ENCODE results near the gene KCNK13.

KCNK13 gene

GRCh38 chr14:90168425-90169105 is 106.8 kb downstream of the KCNK13 start:
- no peaks in the 10 kb centered on the region for H3K36me3 ChIP-seq (ENCODE audit: control insufficient read depth, insufficient read depth, low read length)
- no peak for TF ChIP-seq CTCF (IDR thresholded peaks at IDR 0.05)
- no peaks in the 10 kb centered on the region for H3K27me3 ChIP-seq (ENCODE audit: control insufficient read depth, insufficient read depth, low read length)
- no peak overlapping the region for H2AFZ ChIP-seq
- H3K9me3 ChIP-seq (ENCODE audit: control insufficient read depth, low read length), result no peaks in the 10 kb centered on the region
- H3K4me1 ChIP-seq, result no peaks in the 10 kb centered on the region
- no peak overlapping the region for H3K4me2 ChIP-seq (ENCODE audit: low read length)
- H3K27ac ChIP-seq, result no peak overlapping the region
- H3K4me3 ChIP-seq (ENCODE audit: low read depth, low read length), result no peak overlapping the region
- no peaks in the 10 kb centered on the region for H3K79me2 ChIP-seq
- no peak overlapping the region for H3K9ac ChIP-seq

GRCh38 chr14:90175631-90176030 is 113.8 kb downstream of the KCNK13 start:
- Histone ChIP-seq H3K9ac (no peak overlapping the region), H3K4me3 (ENCODE audit: low read depth, low read length) (no peak overlapping the region), H3K9me3 (ENCODE audit: control insufficient read depth, low read length) (no peaks in the 10 kb centered on the region), H3K4me2 (ENCODE audit: low read length) (no peak overlapping the region), H3K27me3 (ENCODE audit: control insufficient read depth, insufficient read depth, low read length) (no peaks in the 10 kb centered on the region), H2AFZ (no peak overlapping the region), H3K79me2 (no peaks in the 10 kb centered on the region), H3K27ac (no peak overlapping the region), H3K4me1 (peaks cover 6% of the 10 kb centered on the region), H3K36me3 (ENCODE audit: control insufficient read depth, insufficient read depth, low read length) (no peaks in the 10 kb centered on the region)
- no peak for TF ChIP-seq CTCF (IDR thresholded peaks at IDR 0.05)

- Histone ChIP-seq H3K9ac (no peak overlapping the region), H3K4me2 (ENCODE audit: low read length) (no peak overlapping the region), H3K27me3 (ENCODE audit: control insufficient read depth, insufficient read depth, low read length) (no peaks in the 10 kb centered on the region), H3K36me3 (ENCODE audit: control insufficient read depth, insufficient read depth, low read length) (no peaks in the 10 kb centered on the region), H2AFZ (no peak overlapping the region), H3K4me3 (ENCODE audit: low read depth, low read length) (no peak overlapping the region), H3K27ac (no peak overlapping the region), H3K9me3 (ENCODE audit: control insufficient read depth, low read length) (no peaks in the 10 kb centered on the region), H3K4me1 (peaks cover 6% of the 10 kb centered on the region), H3K79me2 (no peaks in the 10 kb centered on the region)
- TF ChIP-seq CTCF (IDR thresholded peaks at IDR 0.05), result no peak
Measured at GRCh38 chr14:90177539-90178189, 115.9 kb downstream of the KCNK13 start.

- Histone ChIP-seq H3K9ac (no peak overlapping the region), H3K4me3 (ENCODE audit: low read depth, low read length) (no peak overlapping the region), H3K4me2 (ENCODE audit: low read length) (no peak overlapping the region), H2AFZ (no peak overlapping the region), H3K79me2 (no peaks in the 10 kb centered on the region), H3K36me3 (ENCODE audit: control insufficient read depth, insufficient read depth, low read length) (no peaks in the 10 kb centered on the region), H3K4me1 (peaks cover 6% of the 10 kb centered on the region), H3K9me3 (ENCODE audit: control insufficient read depth, low read length) (no peaks in the 10 kb centered on the region), H3K27ac (no peak overlapping the region), H3K27me3 (ENCODE audit: control insufficient read depth, insufficient read depth, low read length) (no peaks in the 10 kb centered on the region)
- TF ChIP-seq CTCF (IDR thresholded peaks at IDR 0.05), result no peak
Measured at GRCh38 chr14:90179357-90179756, 117.6 kb downstream of the KCNK13 start.

Measured in parathyroid adenoma (tissue), 2 donors.